DMS153 (cell line): ENCODE results near the gene GPNMB.

Source experiments
- DNase-seq: peaks from one replicate; lab custom pipeline; 2025; lab: John Stamatoyannopoulos, UW

Gene GPNMB

DNA sequence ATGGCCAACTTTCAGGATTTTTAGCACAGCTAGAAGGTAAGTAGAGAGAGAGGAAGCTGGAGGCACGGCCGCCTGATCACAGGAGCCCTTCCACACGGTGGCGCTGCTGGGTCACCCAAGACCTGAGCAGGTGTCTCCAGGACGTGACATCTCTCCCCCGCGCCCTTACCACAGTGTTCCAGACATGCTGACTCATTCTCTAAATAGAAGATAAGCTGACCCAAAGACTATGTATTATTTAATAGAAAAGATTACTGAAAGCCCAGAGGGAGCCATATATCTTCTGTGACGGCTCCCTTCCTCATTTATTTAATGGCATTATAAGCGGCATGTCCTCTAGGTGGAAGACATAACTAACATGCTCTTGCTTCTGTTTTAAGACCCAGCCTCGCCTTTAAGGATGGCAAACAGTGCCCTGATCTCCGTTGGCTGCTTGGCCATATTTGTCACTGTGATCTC, 26.6 kb downstream of the GPNMB start:
- DNase-seq, result peak; percentile 96

DNA sequence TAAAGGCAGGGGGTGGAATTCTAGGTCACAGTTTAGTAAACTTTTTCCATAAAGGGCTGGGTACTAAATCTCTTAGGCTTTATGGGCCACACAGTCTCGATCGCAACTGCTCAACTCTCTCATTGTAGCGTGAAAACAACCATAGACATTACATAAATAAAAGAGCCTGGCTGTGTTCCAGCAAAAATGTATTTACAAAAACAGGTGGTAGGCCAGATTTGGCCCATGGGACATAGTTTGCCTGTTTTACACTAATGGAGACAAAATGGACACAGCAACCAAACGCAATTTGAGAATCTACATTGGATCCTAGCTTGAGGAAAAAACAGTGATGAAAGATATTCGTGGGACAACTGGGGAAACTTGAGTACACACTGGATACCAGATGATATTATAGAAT, 29.3 kb downstream of the GPNMB start:
- peak; percentile 6 for DNase-seq

GRCh38 chr7:23276376-23276775, 29.8 kb downstream of the GPNMB start:
- DNase-seq, result no peak

DNA sequence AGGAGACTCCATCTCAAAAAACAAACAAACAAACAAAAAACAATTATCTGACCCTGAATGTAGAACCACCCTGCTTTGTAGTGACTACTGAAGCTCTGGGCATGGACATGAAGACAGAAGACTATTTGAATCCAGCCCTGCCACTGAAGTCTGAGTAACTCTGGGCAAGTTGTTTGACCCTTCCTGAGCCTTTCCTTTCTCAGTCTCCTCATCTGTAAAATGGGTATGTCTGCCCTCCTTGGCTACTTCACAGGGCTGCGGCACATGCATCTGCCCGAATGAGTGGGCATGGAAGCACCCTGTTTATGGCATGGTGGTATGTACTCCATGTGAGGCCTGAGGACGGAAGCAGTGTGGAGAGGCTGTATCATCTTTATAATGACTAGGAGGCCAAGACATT, 30.4 kb downstream of the GPNMB start:
- DNase-seq, result no peak

- peak; percentile 59 for DNase-seq
Observed at GRCh38 chr7:23277359-23277989, 30.9 kb downstream of the GPNMB start.

- DNase-seq, result no peak
Observed at GRCh38 chr7:23279819-23280525, 33.4 kb downstream of the GPNMB start.

DNA sequence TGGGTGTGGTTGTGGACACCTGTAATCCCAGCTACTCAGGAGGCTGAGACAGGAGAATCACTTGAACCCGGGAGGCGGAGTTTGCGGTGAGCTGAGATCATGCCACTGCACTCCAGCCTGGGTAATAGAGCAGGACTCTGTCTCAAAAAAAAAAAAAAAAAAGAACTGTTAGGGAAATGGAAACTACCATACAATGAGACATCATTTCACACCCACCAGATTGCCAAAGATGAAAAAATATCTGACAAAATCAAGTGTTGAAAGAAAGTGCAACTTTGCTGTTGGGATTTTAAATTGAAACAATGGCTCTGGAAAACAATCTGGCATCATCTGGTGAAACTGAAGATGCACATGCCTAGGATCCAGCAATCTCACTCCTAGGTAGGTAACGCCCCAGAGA, 36.5 kb downstream of the GPNMB start:
- DNase-seq, result no peak

- DNase-seq, result no peak
Observed at GRCh38 chr7:23284871-23285270, 38.3 kb downstream of the GPNMB start.

GRCh38 chr7:23285657-23286646, 39.4 kb downstream of the GPNMB start:
- no peak for DNase-seq

DNA sequence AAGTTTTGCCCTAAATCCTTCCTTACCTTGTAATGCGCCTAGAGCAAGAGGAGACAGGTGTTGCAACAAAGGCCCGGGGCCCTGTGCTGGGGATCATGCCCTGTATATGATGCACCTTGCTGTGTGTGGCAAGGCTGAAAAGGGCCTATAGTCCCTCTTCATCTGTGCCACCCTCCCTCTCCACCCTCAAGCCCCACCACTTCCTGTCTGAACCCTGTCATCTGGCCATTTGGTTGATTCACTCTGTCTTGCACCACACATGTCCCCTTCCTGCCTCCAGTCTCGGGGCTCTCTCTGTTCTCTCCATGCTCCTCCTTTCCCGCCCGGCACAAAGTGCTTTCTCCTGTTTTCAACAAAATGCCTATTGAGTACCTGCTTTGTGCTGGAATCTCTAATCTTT, 41.0 kb downstream of the GPNMB start:
- DNase-seq, result no peak

GRCh38 chr7:23290993-23291392, 44.4 kb downstream of the GPNMB start:
- no peak for DNase-seq

DNA sequence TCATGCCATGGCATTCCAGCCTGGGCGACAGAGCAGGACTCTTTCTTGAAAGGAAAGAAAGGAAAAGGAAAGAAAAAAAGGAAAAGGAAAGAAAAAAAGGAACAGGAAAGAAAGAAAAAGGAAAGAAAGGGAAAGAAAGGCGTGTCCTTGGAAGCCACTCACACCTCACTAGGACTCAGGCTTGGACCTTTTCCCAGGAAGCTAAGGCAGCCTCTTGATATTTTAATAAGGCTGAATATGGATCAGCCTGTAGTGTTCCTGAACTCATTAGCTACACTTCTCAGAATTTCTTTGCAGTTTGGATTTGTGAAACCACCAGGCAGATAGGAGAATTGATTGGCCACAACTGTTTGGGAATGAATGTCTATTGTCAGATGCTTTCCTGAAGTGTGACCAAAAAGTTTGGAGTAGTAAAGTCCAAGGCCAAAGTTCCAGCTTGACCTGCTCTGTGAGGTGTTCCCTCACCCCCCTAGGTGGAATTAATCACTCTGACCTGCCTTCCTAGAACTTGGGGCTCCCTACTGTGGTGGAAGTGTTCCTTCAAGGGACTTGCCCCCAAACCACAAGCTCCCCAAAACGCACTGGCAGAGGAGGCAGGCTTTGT, 45.5 kb downstream of the GPNMB start:
- no peak for DNase-seq

GRCh38 chr7:23292623-23293022, 46.0 kb downstream of the GPNMB start:
- DNase-seq, result no peak

GRCh38 chr7:23293500-23294073, 47.0 kb downstream of the GPNMB start:
- DNase-seq, result no peak

- no peak for DNase-seq
Observed at GRCh38 chr7:23294549-23295400, 48.2 kb downstream of the GPNMB start.

DNA sequence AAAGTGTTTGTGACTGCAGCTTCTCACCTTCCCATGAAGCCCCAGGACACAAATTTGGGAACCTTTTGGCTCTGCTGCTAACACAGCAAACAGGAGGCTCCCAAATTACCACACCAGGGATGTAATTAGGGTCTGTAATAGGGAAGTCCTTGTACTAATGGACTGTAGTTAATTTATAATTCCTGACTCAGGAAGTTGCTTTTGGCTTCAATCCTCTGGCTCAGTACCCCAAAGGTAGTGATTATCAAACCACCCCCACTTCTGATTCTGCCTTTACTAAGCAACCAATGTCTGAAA, 48.8 kb downstream of the GPNMB start:
- DNase-seq, result no peak

GRCh38 chr7:23298141-23298881, 51.7 kb downstream of the GPNMB start:
- DNase-seq, result no peak

DNA sequence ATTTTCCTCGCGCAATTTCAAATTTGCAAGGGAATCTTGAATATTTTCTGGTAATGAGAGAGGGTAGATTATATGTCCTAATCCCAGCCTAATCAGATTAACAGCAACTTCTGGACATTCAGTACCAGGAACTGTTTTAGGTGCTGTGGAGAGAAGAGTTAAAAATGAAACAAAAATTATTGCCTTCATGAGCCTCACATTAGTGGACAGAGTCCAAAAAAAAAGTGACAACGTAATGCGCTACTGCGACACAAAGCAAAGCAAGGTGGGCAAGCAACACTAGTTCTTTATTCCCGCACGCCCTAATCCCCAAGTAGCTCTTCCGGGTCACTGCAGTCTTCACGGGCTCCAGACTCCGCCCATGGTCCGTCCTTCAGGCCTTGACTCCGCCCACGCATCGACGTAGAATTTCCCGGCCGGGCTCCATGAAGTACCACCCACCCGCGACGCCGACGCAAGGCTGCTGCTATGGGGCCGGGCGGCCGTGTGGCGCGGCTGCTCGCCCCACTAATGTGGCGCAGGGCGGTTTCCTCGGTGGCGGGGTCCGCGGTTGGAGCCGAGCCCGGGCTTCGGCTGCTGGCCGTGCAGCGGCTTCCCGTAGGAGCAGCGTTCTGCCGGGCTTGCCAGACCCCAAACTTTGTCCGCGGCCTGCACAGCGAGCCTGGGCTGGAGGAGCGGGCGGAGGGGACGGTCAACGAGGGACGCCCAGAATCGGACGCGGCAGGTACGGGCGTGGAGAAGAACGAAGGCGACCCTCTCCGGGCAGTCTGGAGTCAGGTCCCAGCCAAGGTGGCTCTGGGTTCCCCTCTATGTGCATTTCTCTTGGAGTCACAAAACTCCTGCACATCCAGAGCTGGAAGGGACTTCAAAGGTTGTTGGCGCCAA, 52.6 kb downstream of the GPNMB start, which contains the start of gene MALSU1:
MALSU1 (plus strand) TSS at position 455 of the 885 bp plus-strand sequence; CDS start at position 469, 14 bp downstream.
- DNase-seq, result peak; percentile 96

DNA sequence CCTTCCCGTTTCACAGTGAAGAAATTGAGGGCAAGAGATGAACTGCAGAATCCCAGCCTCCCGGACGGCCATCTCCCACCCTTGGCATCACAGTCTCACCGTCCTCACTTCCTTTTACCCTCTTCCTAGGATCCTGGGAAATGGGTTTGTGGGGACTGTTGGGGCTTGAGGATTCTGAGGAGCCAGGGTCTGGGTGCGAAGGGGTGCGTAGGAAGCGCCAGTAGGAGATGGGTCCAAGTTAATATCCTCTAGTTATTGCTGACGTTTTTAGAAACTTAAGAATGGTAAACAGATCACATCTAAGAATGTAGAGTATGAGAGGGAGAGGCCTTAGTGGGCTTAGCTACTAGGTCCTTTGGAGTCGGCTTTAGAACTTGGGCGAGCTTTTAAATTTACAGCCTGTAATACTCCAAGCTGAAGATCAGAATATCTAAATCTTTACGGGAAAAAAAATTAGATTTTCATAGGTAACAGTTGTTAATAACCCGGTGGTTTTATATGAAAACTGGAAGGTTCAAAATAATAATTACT, 53.3 kb downstream of the GPNMB start:
- no peak for DNase-seq
